Measurements from ENCODE around the gene SMG6.

- no peak for TF ChIP-seq POLR2A (IDR thresholded peaks at IDR 0.05)
- TF ChIP-seq CTCF (IDR thresholded peaks at IDR 0.05) = no peak
Observed at GRCh38 chr17:2214047-2214928, 89.3 kb downstream of the SMG6 start.

All from heart left ventricle (tissue), 13 donors.